Neural progenitor cell (in vitro differentiated cells): ENCODE results near the gene EPSTI1.

Experiments used
- CTCF ChIP-seq: fragments of 200-600 bp; sonication (generic); IDR thresholded peaks from 2 replicates; pipeline ENCODE4 v1.5.1; 2017; ENCODE audit warnings: antibody characterized with exemption, mild to moderate bottlenecking
- EZH2 ChIP-seq: fragments of 200-600 bp; sonication (generic); IDR thresholded peaks from 2 replicates; pipeline ENCODE4 v1.6.1; 2017; ENCODE audit warnings: antibody characterized with exemption, mild to moderate bottlenecking, moderate library complexity
- EZH2phosphoT487 ChIP-seq: fragments of 200-600 bp; sonication (generic); IDR thresholded peaks from 2 replicates; pipeline ENCODE4 v1.6.1; 2017; ENCODE audit warnings: antibody characterized with exemption

DNA sequence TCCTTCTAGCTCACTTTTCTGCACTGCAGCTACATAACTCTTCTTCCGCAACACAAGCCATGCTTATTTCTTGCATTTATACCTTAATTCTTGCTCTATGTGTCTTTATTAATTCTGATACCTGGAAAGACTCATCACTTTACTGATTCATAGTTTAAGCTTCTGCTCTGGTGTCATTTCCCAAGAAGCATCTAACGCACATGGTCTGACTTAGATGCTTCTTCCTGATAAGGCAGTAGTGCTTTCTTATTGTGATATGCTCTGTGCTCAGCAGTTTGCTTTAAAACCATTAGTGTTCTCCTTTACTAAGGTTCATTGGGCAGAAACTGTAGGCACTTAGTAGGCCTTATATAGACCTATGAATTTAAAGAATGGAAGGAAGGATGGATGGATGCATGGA is 66.4 kb downstream of the EPSTI1 start:
- TF ChIP-seq CTCF (no peak), EZH2 (no peak), EZH2phosphoT487 (no peak)
